ENCODE results near the gene SMIM9.

DNA sequence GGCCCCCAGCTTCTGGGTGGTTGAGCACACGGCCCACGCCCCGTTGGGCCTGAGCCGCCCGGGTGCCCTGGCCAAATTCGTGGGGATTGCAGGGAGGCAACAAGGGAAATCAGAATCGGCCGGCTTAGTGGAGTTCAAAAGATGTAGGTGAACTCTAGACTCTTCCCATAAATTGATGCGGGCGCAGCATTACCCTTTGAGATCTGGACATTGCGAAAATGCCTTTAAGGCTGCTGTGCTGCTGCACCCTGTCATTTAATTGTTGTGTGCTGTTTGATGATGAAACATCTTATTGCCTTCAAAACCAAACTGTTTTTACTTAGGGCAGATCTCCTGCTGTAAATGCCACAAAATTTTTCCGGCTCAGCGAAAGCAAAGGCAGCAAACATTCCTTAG lies 28.8 kb downstream of the SMIM9 start:
- 0 out of 2 replicates have a peak, but pooled peaks have one; percentile 48 for TF ChIP-seq TCF7L2 (IDR thresholded peaks at IDR 0.05; ENCODE audit: low read depth, low read length)
- TF ChIP-seq, protein P1, sequence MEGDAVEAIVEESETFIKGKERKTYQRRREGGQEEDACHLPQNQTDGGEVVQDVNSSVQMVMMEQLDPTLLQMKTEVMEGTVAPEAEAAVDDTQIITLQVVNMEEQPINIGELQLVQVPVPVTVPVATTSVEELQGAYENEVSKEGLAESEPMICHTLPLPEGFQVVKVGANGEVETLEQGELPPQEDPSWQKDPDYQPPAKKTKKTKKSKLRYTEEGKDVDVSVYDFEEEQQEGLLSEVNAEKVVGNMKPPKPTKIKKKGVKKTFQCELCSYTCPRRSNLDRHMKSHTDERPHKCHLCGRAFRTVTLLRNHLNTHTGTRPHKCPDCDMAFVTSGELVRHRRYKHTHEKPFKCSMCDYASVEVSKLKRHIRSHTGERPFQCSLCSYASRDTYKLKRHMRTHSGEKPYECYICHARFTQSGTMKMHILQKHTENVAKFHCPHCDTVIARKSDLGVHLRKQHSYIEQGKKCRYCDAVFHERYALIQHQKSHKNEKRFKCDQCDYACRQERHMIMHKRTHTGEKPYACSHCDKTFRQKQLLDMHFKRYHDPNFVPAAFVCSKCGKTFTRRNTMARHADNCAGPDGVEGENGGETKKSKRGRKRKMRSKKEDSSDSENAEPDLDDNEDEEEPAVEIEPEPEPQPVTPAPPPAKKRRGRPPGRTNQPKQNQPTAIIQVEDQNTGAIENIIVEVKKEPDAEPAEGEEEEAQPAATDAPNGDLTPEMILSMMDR (IDR thresholded peaks at IDR 0.05), result no peak
